IPS-NIHi7 (cell line): ENCODE results near the gene KRT82.

ENCODE experiments used
- DNase-seq: peaks from one replicate; pipeline ENCODE4 v3.0.0; 2012; ENCODE audit warnings: mixed read lengths; ENCODE audit errors: extremely low spot score

KRT82 gene

DNA sequence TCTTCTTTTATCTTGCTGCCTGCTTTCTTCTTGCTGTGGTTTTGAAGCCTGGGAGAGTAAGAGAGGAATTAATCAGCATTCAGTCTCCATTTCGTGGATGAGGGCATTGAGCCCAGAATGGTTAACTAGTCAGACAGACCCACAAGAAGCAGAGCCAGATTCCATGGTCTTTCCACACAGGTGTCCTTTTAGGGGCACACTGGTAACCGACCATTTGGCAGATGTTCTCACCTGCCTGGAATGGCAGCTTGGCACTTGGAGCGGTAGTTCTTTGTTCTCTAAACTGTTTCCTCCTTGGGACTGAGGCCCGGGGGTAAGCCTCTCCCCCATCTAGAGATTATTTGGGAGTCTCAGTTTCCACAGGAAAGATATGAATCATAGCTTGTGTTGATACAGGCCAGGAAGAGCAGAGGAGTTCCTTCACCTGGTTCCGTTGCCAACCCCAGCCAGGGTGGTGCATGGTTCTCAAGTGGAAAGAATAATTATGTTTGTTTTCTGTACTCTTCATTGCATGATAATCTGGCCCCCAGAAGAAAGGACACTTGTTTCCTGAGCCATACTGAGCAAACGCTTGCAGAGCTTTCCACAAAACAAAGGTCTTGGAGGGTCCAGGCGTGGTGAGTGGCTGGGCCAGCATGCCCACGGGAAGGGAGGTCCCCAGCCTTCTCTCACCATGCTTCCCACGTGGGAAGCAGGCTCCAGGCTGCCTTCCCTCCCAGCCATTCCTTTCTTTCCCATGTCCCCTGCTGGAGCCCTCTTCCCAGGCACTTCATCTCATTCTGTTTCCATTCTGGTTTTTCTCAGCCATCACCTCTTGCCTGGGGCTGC, 30.1 kb upstream of the KRT82 start:
- no peak for DNase-seq

- DNase-seq: no peak
Measured at GRCh38 chr12:52435659-52435999, 29.5 kb upstream of the KRT82 start.

DNA sequence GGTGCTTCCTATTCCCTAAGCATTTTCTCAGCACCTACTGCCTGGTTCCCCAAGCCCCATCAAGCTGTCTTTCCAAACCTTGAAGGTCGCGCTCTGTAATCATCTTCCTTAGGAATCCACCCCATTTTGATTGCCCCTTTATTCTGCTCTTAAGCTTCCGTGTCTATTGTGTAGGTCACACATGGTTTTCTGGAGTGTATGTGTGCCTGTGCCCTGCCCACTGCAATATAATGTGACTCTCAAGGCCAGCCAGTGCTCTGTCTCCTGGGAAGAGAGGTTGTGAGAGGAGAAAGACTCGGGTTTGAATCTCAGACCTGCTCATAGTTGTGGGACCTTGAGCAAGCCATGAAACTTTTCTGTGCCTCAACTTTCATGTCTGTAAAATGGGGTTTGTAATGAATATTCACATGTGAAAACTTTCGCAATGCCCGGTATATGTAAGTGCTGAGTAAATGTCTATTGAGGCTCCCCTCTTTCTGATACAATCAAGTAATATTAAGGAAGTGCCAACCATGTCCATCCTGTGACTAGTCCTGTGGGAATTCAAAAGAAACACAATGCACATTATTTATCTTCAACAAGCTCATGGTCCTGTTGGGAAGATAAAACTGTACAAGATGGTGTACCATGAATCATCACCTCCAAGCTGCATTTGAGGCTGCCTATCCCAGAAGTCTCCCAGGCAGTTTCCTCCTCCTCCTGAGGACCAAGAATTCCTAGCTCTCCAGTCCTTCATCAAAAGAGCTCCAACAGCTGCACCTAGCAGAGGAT, 28.8 kb upstream of the KRT82 start:
- DNase-seq: no peak

DNA sequence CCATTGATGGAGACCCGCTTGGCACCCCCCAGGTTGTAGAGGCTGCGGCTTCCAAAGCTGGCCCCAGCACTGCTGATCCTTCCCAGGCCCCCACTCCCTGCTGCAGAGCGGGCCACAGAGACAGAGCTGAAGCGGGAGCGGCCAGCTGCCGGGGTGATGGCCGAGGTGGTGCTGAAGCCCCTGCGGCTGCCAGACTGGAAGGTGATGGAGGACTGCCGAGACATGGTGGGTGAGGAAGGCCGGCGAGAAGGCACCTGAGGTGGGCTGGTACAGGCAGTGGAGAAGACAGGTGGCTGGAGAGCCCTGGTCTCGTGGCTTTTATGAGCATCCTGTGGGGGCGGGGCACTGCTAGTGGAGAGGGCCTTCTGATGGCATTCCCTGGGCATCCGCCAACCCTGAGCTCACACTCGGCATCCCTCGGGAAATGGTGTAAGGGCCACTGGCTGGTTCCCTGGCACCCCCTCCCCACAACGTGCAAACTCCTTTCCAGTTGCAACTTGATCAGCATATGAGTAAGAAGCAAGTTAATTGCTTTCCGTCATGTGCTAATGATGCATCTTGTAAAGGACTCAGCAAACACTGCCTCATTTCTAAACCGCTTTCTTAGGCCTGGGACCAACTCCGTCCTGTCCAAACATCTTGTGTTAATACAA, 28.1 kb upstream of the KRT82 start, which contains the start of gene KRT75:
Gene KRT75, minus strand, starts transcription at position 291 of the 653 bp plus-strand sequence. Its CDS starts 67 bp downstream, at position 224.
- no peak for DNase-seq

GRCh38 chr12:52433501-52434080, 27.5 kb upstream of the KRT82 start:
- DNase-seq: no peak

DNA sequence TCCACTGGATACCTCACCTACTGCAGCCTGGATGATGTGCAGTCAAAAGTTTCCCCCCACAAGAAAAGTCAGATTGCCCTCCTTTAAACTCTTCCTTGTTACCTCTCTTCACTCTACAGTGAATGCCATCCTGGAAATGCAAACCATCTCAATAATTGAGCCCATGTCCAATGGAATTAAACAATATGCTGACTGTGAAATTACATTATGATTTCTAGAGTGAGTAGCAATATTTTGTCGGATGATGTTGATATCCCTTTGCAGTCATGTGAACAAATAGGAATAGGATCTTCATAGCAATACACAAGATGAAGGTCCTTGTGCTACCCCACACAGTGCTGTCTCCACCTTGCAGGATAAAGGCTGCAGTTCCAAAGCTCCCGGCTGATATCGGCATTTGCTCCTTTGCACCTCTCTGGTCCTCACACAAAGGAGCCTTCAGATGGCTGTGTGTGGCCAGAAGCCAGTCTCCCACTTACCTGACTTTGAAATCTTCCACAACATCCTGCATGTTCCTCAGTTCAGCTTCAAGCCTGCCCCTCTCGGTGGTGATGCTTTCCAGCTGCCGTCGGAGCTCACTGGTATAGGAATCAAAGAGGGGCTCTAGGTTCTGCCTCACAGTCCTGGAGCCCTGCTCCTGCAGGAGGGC, 26.5 kb upstream of the KRT82 start:
- no peak for DNase-seq

DNA sequence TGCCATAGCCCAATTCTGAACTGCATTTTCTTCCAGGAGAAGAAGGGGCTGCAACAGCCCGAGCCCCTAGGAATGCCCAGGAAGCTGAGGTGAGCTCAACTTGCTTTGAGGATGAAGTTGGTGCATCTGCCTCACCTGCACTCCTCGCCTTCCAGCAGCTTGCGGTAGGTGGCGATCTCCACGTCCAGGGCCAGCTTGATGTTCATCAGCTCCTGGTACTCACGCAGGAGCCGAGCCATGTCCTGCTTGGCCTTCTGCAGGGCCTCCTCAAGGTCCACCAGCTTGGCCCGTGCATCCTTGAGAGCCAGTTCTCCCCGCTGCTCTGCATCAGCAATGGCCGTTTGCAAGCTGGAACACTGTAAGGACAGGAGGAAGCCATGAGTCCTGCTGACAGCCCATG, 22.0 kb upstream of the KRT82 start:
- no peak for DNase-seq

- DNase-seq: no peak
Measured at GRCh38 chr12:52427083-52427482, 20.9 kb upstream of the KRT82 start.

DNA sequence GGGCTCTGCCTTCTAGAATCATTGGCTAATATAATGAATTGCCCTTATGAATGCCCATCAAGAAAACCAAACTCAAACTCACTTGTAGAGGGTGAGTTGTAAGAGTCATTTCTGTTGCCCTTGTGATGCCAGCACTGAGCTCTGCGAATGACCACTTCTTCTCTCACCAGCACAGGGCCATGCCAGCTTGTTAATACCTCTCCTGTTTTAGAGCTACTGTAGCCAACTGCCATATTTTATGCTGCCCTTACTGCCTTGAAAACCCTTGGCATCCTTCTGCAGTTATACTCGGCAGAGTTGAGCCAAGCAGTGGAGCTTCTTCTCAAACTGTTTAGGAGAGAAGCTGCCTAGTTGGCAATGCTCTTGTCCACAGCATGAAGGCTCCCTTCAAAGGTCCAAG, 19.9 kb upstream of the KRT82 start:
- no peak for DNase-seq

DNA sequence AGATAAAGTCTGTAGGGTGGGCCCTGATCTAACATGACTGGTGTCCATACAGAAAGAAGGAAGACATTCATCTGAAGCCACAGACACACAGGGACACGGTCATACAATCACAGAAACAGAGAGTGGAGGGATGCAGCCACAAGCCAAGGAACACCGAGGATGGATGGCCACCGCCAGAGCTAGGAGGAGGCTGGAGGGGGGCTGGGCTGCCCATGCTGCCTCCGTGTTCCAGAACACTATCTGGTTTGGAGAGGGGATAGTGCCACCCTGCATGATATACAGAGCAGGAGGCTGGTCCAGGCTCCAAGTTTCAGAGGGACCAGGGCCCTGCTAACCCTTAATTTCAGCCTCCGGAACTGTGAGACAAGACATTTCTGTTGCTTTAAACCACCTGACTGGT, 19.3 kb upstream of the KRT82 start:
- DNase-seq: no peak

DNA sequence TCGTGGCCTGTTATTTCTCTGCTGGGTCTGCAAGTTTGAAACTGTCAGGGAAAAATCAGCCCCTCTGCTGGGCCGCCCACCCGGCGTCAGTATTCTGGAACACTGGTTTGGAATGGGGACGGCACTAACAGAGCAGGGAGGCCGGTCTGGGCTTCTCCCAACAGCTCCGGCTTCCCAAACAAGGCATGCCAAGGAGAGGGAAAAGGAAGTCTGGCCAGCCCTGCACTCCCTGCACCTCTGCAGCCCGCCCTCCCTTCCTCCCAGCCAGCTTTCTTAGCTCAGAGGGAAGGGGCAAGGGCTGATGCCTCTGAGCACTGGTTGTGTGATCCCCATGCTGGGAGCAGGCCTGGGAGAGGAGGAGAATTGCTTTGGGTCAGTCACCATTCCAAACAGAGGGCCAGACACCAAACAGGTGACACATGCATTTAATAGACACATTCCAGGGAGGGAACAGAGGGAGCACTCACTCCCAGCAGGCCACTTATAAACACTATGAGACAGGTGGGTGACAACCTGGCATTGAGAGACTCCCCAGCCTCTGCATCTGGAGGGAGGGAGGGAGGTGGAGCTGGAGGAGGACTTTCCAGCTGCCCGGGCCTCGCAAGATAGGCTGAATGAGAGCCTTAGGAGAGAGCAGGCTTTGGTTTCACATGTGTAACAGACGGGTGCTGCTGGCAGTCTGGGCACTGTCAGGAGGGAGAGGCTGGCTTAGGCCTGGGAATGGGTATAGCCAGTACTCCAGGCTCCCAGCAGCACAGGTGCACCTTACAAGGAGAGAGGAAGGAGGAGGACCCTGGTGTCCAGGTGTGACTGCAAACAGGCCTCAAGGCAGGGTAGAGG, 17.7 kb upstream of the KRT82 start:
- no peak for DNase-seq

- no peak for DNase-seq
Measured at GRCh38 chr12:52423035-52423434, 16.9 kb upstream of the KRT82 start.

DNA sequence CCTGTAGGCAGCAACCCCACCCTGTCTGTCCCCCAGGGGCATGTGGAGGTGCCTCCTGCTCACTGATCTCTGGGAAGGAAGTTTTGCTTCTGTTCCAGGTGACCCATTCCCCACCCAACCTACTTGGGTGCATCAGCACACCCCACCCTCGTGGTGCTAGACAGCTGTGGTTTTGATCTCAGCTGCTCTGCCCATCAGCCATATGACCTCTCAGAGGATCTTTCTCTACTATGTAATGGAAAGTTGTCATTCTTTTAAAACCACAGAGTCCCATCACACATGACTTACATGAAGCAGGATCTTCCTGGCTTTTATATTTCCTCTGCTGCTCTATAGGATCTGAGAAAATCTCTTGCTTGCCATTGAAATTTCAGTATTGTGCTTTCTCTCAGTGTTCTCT, 13.5 kb upstream of the KRT82 start:
- DNase-seq: no peak

DNA sequence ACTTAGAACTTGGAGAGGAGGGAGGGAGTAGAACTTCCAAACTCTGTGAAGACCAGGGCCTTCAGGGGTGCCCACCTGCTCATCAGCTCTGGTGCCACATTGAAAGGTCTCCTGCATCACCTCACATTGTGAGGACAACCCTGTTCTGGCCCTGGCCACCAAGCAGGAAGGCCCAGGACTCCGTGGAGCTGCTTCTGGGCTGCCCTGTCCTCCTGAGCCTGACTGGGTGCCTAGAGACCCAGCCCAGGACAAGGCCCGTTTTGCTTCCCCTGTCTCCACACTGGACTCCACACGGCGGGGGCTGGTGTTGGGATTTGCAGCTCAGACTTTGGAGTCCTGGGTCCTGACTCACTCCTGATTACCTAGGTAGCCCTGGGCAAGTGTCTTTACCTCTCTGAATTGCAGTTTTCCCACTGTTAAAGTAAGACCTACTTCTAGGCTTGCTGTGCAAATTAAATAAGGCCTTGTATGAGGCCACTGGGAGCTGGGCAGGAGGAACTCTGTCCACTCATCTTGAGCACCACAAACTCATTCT, 12.5 kb upstream of the KRT82 start:
- no peak for DNase-seq

DNA sequence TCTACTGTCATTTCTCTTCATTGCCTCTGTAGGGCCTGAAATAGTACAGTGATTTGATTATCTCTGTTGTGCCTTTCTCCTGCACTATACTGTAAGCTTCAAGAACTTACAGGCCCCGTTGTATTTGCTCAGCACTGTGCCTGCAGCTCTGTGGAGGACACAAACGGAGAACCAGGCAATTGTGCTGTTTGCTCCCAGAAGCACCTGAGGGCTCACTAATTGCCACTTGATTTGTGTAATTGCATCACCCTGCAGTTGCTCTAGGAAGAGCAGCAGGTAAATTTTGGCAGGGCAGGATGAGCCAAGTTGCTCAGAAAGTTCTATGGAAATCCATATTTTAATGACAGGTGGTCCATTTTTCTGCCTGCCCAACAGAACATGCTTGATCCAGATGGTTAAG, 11.6 kb upstream of the KRT82 start:
- DNase-seq: no peak

GRCh38 chr12:52416795-52417194, 10.7 kb upstream of the KRT82 start:
- no peak for DNase-seq

DNA sequence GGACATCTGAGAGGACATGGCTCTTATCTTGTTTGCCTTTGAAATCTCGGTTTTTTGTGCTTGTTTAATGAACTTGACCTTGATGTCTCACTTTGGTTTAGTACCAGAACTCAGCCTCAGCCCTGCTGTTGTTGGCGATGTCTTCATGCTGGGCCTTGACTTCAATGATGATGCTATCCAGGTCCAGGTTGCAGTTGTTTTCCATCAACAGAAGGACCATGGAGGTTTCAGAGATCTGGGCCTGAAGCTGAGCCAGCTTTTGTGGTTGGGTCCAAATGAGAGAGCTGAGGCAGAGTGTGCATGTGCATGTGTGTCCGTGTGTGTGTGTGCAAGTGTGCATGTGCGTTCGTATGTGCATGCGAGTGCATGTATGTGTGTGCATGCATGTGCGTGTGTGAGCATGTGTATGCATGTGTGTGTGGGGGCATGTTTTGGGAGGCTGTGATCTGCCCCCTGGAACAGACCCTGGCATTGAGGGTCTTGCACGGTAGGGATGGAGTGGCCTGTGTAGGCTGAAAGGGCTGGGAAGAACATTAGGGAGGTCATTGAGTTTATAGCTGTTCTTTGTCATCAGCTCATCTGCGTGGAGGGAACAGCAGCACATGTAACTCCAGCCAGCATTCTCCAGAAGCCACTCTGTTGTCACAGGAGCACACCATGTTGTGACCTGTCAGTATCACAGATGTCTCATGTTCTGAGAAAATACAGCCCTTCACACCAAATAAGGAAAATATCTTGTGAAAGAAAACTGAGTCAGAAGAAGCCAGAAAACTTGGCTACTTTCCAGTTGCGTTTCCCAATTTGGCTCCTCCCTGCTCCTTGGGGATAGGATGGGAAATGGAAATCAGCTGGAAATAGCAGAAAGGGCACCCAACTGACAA, 10.0 kb upstream of the KRT82 start:
- no peak for DNase-seq

DNA sequence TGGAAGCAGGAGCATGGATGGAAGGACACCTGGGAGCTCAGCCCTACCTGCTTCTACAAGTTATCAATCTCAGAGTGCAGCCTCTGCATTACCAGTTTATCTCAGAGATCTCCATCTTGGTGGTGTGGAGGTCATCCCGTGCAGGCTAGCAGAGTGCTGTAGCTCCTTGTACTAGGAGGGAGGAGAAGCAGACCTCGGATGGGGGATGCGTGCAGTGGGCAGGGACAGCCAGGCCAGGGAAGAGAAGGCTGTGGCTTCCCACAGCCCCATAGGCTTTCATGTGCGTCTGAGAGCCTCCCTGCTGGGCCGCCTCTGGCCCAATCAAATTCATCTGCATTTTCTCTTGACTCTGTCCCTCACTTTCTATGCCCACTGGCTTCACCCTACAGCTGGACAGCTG, 8.8 kb upstream of the KRT82 start:
- DNase-seq: no peak

DNA sequence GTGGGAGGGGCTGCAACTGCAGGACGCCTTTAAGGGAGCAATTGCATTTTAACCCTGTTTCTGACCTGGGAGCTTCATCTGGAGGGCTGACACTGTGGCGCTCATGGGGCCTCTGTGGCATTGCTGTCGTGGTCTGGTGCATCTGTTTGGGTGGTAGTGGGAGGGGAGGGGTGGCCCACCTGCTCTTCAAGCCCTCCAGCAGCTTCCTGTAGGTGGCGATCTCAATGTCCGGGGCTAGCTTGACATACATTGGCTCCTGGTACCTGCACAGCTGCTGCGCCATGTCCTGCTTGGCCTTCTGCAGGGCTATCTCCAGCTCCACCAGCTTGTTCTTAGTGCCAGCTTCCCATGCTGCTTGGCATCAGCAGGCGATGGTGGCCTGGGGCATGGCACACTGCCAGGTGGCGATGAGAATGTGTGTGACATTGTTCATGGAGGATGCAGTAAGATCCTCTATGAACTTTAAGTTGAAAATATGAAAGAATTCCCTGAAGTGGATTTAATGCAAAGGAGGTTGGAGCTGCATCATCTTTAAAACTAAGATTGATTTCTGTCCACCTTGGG, 7.7 kb upstream of the KRT82 start:
- DNase-seq: peak; percentile 63
